OCI-LY3 (cell line): ENCODE results near the gene CASP4.

ENCODE experiments used
- CTCF ChIP-seq: fragments of 200-600, 300-600 bp; sonication (generic); IDR thresholded peaks from 2 replicates; pipeline ENCODE4 v1.5.1; 2014; ENCODE audit warnings: antibody characterized with exemption, low read length, low read depth
- EZH2phosphoT487 ChIP-seq: fragments of 200-600 bp; shearing (Covaris generic); IDR thresholded peaks from 2 replicates; pipeline ENCODE4 v1.6.1; 2018; ENCODE audit warnings: antibody characterized with exemption, mixed run types, low read depth

DNA sequence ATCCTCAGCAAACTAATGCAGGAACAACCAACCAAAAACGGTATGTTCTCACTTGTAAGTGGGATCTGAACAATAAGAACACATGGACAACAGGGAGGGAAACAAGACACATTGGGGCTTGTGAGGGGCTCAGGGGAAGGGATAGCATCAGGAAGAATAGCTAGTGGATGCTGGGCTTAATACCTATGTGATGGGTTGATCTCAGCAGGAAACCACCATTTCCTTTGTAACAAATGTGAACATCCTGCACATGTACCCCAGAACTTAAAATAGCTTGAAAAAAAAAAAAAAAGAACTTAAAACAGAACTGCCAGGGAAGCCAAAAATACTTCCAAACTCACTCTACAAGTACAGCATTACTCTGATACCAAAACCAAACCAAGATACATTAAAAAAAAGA, 33.8 kb downstream of the CASP4 start:
- TF ChIP-seq CTCF (no peak), EZH2phosphoT487 (no peak)
